Measurements from ENCODE around the gene ESRP2.

The ESRP2 gene

DNA sequence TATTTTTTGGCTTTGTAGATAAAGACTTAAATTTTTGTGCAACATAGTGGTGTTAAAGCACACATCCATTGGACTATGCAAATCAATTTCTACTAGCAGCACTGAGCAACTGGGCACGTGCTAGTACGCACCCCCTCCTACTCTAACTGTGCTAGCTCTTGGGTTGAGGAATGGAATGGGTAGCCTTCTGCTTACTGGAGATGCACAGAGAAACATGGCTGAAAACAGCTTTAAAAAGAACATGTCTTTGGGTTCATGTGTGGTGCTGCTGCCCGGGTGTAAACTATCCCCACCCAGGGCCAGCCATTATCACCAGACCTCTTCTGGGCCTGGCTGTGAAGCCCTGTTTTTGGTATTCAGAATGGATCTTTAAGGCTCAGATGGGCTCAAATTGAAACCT, 7.3 kb downstream of the ESRP2 start:
- FAIRE-seq (no peak), DNase-seq (ENCODE audit: insufficient read length, low spot score) (no peak)
- TF ChIP-seq, protein P1, sequence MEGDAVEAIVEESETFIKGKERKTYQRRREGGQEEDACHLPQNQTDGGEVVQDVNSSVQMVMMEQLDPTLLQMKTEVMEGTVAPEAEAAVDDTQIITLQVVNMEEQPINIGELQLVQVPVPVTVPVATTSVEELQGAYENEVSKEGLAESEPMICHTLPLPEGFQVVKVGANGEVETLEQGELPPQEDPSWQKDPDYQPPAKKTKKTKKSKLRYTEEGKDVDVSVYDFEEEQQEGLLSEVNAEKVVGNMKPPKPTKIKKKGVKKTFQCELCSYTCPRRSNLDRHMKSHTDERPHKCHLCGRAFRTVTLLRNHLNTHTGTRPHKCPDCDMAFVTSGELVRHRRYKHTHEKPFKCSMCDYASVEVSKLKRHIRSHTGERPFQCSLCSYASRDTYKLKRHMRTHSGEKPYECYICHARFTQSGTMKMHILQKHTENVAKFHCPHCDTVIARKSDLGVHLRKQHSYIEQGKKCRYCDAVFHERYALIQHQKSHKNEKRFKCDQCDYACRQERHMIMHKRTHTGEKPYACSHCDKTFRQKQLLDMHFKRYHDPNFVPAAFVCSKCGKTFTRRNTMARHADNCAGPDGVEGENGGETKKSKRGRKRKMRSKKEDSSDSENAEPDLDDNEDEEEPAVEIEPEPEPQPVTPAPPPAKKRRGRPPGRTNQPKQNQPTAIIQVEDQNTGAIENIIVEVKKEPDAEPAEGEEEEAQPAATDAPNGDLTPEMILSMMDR (IDR thresholded peaks at IDR 0.05; ENCODE audit: insufficient read depth, missing control alignments), result no peak

DNA sequence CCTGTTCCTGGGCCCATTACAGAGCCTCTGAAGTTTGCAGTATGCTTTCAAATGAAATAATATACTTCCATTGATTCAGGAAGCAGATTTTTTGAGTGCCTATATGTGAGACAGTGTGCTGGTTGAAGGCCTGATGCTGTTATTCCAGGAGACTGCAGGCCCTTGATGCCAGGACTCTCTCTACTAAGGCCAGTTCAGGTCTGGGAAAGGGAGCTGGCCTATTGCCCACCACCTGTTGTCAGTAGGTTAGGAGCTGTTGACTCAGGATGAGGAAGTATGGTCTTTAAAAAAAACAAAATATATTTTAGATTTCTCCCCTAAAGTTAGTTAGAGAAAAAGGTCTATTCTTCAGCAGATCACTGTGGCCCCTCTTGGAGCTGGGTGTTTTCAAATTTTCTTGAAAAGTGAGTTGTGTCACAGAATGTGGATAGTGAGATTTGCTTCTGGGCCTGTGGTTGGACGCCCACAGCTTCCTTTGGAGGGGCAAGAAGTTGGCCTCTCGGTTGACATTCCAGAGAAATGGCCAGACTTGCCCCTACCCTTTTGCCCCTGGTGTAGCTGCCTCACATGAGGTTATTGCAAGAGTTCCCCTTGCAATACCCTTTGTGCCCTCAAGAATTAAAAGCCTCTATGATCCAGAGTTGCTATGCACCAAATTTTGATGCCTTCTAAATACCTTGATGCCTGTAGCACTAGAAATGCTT, 7.9 kb downstream of the ESRP2 start:
- no peak for FAIRE-seq
- TF ChIP-seq, protein P1 (IDR thresholded peaks at IDR 0.05; ENCODE audit: insufficient read depth, missing control alignments), result no peak
- DNase-seq (ENCODE audit: insufficient read length, low spot score), result no peak

DNA sequence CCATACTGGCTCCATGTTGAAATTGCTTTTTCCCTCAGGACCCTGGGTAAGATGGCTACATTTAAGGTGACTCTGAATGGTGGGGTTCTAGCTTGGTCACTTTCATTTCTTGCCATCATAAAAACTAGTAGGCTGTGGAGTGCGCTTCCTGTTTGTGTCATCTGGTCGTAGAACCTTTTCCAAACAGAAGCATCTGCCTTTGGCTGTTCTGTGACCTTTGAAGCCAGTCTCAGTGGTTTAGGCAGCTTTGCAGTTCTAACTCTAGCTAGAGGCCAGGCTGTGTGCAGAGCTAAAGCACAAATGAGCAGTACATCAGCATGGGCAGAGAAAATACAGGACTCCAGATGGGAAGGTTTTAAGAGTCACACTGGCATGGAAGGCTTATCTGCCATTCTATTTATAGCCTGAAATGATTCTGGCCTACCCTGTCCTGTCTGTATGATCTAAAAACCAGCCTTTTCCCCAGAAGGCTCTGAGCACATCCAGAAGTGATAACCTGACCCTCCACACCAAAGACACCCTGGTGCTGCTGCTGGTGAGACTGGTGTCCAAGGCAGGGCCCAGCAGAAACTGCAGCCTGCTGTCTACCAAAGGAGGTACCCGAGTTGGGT, 8.6 kb downstream of the ESRP2 start:
- FAIRE-seq, result no peak
- no peak for DNase-seq (ENCODE audit: insufficient read length, low spot score)
- TF ChIP-seq, protein P1 (IDR thresholded peaks at IDR 0.05; ENCODE audit: insufficient read depth, missing control alignments), result no peak

- DNase-seq (ENCODE audit: insufficient read length, low spot score), result no peak
- TF ChIP-seq, protein P1 (IDR thresholded peaks at IDR 0.05; ENCODE audit: insufficient read depth, missing control alignments), result no peak
- no peak for FAIRE-seq
Measured at GRCh38 chr16:68226116-68226515, 9.8 kb downstream of the ESRP2 start.

GRCh38 chr16:68223072-68223471, 12.9 kb downstream of the ESRP2 start:
- FAIRE-seq (no peak), DNase-seq (ENCODE audit: insufficient read length, low spot score) (no peak)
- TF ChIP-seq, protein P1 (IDR thresholded peaks at IDR 0.05; ENCODE audit: insufficient read depth, missing control alignments), result no peak

GRCh38 chr16:68219725-68220351, 16.1 kb downstream of the ESRP2 start:
- no peak for FAIRE-seq
- TF ChIP-seq, protein P1 (IDR thresholded peaks at IDR 0.05; ENCODE audit: insufficient read depth, missing control alignments), result no peak
- DNase-seq (ENCODE audit: insufficient read length, low spot score), result no peak

DNA sequence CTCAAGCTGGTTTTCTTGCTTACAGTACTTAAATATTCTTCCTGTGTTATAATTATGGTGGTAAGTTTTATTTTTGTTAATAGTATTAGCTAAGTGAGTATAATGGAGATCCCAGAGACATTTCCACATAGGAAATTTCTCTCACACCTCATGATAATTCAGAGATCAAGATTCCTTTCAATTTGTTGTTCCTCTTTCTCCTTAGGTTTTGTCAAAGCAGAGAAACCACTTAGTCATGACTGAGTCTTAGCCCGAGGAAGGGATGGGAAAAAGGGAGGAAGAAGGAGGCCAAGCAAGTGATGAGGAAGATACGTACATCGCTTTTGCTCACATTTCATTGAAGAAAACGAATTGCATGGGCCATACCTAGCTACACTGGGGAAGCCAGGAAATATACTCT, 18.4 kb downstream of the ESRP2 start:
- DNase-seq (ENCODE audit: insufficient read length, low spot score) (no peak), FAIRE-seq (no peak)
- TF ChIP-seq, protein P1 (IDR thresholded peaks at IDR 0.05; ENCODE audit: insufficient read depth, missing control alignments), result no peak

Measured in D721Med (cell line).